Measurements from ENCODE around the gene CACNA1C.

Gene CACNA1C

GRCh38 chr12:2344885-2345284, 292.1 kb downstream of the CACNA1C start:
- DNase-seq (ENCODE audit: low spot score) = no peak

- DNase-seq (ENCODE audit: low spot score) = no peak
Measured at GRCh38 chr12:2345902-2346301, 293.1 kb downstream of the CACNA1C start.

GRCh38 chr12:2346416-2346815, 293.6 kb downstream of the CACNA1C start:
- DNase-seq (ENCODE audit: low spot score) = no peak

GRCh38 chr12:2347137-2347843, 294.5 kb downstream of the CACNA1C start:
- DNase-seq (ENCODE audit: low spot score) = no peak

- no peak for DNase-seq (ENCODE audit: low spot score)
Measured at GRCh38 chr12:2347844-2348481, 295.2 kb downstream of the CACNA1C start.

- no peak for DNase-seq (ENCODE audit: low spot score)
Measured at GRCh38 chr12:2348482-2348852, 295.7 kb downstream of the CACNA1C start.

GRCh38 chr12:2351161-2351560, 298.4 kb downstream of the CACNA1C start:
- no peak for DNase-seq (ENCODE audit: low spot score)

- DNase-seq (ENCODE audit: low spot score) = no peak
Measured at GRCh38 chr12:2352203-2352602, 299.4 kb downstream of the CACNA1C start.

GRCh38 chr12:2353281-2353680, 300.5 kb downstream of the CACNA1C start:
- no peak for DNase-seq (ENCODE audit: low spot score)

- DNase-seq (ENCODE audit: low spot score) = no peak
Measured at GRCh38 chr12:2353691-2354090, 300.9 kb downstream of the CACNA1C start.

- no peak for DNase-seq (ENCODE audit: low spot score)
Measured at GRCh38 chr12:2354151-2354991, 301.6 kb downstream of the CACNA1C start.

- DNase-seq (ENCODE audit: low spot score) = no peak
Measured at GRCh38 chr12:2355198-2355597, 302.4 kb downstream of the CACNA1C start.

GRCh38 chr12:2355604-2356003, 302.8 kb downstream of the CACNA1C start:
- no peak for DNase-seq (ENCODE audit: low spot score)

- no peak for DNase-seq (ENCODE audit: low spot score)
Measured at GRCh38 chr12:2356601-2357125, 303.9 kb downstream of the CACNA1C start.

- DNase-seq (ENCODE audit: low spot score) = no peak
Measured at GRCh38 chr12:2358986-2359658, 306.3 kb downstream of the CACNA1C start.

- no peak for DNase-seq (ENCODE audit: low spot score)
Measured at GRCh38 chr12:2359725-2360629, 307.2 kb downstream of the CACNA1C start.

- no peak for DNase-seq (ENCODE audit: low spot score)
Measured at GRCh38 chr12:2360630-2361170, 307.9 kb downstream of the CACNA1C start.

GRCh38 chr12:2363836-2364609, 311.2 kb downstream of the CACNA1C start:
- no peak for DNase-seq (ENCODE audit: low spot score)

GRCh38 chr12:2364631-2365051, 311.9 kb downstream of the CACNA1C start:
- DNase-seq (ENCODE audit: low spot score) = no peak

- no peak for DNase-seq (ENCODE audit: low spot score)
Measured at GRCh38 chr12:2366711-2367110, 313.9 kb downstream of the CACNA1C start.

Data from LoVo (cell line).